SK-N-SH treated with all-trans-retinoic acid at 6 μM for 48 hours (cell line): ENCODE measurements around the gene KIF11.

Source experiments
- ATAC-seq: fragments of 200-7000 bp; cut with Tn5 transposase; 3 replicates; pipeline ENCODE4 v1.9.1; 2020; ENCODE audit warnings: mild to moderate bottlenecking, moderate library complexity
- ARNTL ChIP-seq: fragments of 450-650 bp; formaldehyde crosslinking; IDR thresholded peaks from 2 replicates; pipeline ENCODE4 v1.5.0; 2020; ENCODE audit warnings: low read depth, mild to moderate bottlenecking, moderate library complexity, borderline replicate concordance
- BACH2 ChIP-seq: fragments of 250-450 bp; sonication (Bioruptor Pico); IDR thresholded peaks from 2 replicates; pipeline ENCODE4 v1.9.0; 2021; ENCODE audit warnings: mild to moderate bottlenecking, borderline replicate concordance
- CSDC2 ChIP-seq: fragments of 250-450 bp; sonication (Bioruptor Pico); IDR thresholded peaks from 2 replicates; pipeline ENCODE4 v1.5.0; 2020; ENCODE audit warnings: mild to moderate bottlenecking, moderate library complexity
- CSRNP3 ChIP-seq: fragments of 250-450 bp; sonication (Bioruptor Pico); IDR thresholded peaks from 2 replicates; pipeline ENCODE4 v1.5.1; 2021; ENCODE audit warnings: mild to moderate bottlenecking, moderate library complexity
- ESRRG ChIP-seq: fragments of 250-450 bp; sonication (Bioruptor Pico); IDR thresholded peaks from 2 replicates; pipeline ENCODE4 v1.6.1; 2021; ENCODE audit warnings: mild to moderate bottlenecking
- GLIS3 ChIP-seq: fragments of 250-450 bp; sonication (Bioruptor Pico); IDR thresholded peaks from 2 replicates; pipeline ENCODE4 v1.5.0; 2020; ENCODE audit warnings: mild to moderate bottlenecking, moderate library complexity
- ISL1 ChIP-seq: fragments of 250-450 bp; sonication (Bioruptor Pico); IDR thresholded peaks from 2 replicates; pipeline ENCODE4 v2.1.2; 2022; ENCODE audit warnings: mild to moderate bottlenecking, moderate library complexity
- PPARA ChIP-seq: fragments of 250-450 bp; sonication (Bioruptor Pico); IDR thresholded peaks from 2 replicates; pipeline ENCODE4 v1.5.0; 2020; ENCODE audit warnings: mild to moderate bottlenecking, borderline replicate concordance
- RARB ChIP-seq: fragments of 250-450 bp; sonication (Bioruptor Pico); IDR thresholded peaks from 2 replicates; pipeline ENCODE4 v1.8.0; 2021; ENCODE audit warnings: mild to moderate bottlenecking, moderate library complexity
- SNAI2 ChIP-seq: fragments of 250-450 bp; sonication (Bioruptor Pico); IDR thresholded peaks from 2 replicates; pipeline ENCODE4 v1.5.0; 2020; ENCODE audit warnings: mild to moderate bottlenecking, moderate library complexity
- TCF4 ChIP-seq: fragments of 250-450 bp; sonication (Bioruptor Pico); IDR thresholded peaks from 2 replicates; pipeline ENCODE4 v1.8.0; 2021; ENCODE audit warnings: mild to moderate bottlenecking, moderate library complexity, borderline replicate concordance
- TOX ChIP-seq: fragments of 250-450 bp; sonication (Bioruptor Pico); IDR thresholded peaks from 2 replicates; pipeline ENCODE4 v1.8.0; 2021; ENCODE audit warnings: mild to moderate bottlenecking, moderate library complexity, borderline replicate concordance
- ZC3H10 ChIP-seq: fragments of 250-450 bp; sonication (Bioruptor Pico); IDR thresholded peaks from 2 replicates; pipeline ENCODE4 v1.5.1; 2021; ENCODE audit warnings: mild to moderate bottlenecking, moderate library complexity
- ZFP3 ChIP-seq: fragments of 250-450 bp; sonication (Bioruptor Pico); IDR thresholded peaks from 2 replicates; pipeline ENCODE4 v1.5.0; 2020; ENCODE audit warnings: mild to moderate bottlenecking, moderate library complexity
- ZFP30 ChIP-seq: fragments of 450-650 bp; formaldehyde crosslinking; IDR thresholded peaks from 2 replicates; pipeline ENCODE4 v1.5.0; 2022; ENCODE audit warnings: mild to moderate bottlenecking, moderate library complexity
- ZNF565 ChIP-seq: fragments of 450-650 bp; formaldehyde crosslinking; conservative IDR thresholded peaks from 2 replicates; pipeline ENCODE4 v1.5.0; 2020; ENCODE audit warnings: low read depth, mild to moderate bottlenecking, moderate library complexity
- ZNF70 ChIP-seq: fragments of 450-650 bp; formaldehyde crosslinking; IDR thresholded peaks from 2 replicates; pipeline ENCODE4 v1.5.0; 2020; ENCODE audit warnings: mild to moderate bottlenecking, moderate library complexity
- ZNF8 ChIP-seq: fragments of 450-650 bp; formaldehyde crosslinking; IDR thresholded peaks from 2 replicates; pipeline ENCODE4 v1.5.0; 2020; ENCODE audit warnings: mild to moderate bottlenecking, moderate library complexity
- TF ChIP-seq, protein P1 (sequence below): fragments of 250-450 bp; sonication (Bioruptor Pico); IDR thresholded peaks from 2 replicates; pipeline ENCODE4 v1.5.0; 2020; ENCODE audit warnings: mild to moderate bottlenecking, moderate library complexity
- TF ChIP-seq, protein P2 (sequence below): fragments of 250-450 bp; sonication (Bioruptor Pico); IDR thresholded peaks from 2 replicates; pipeline ENCODE4 v1.8.0; 2020; ENCODE audit warnings: mild to moderate bottlenecking, moderate library complexity, borderline replicate concordance
- TF ChIP-seq, protein P3 (sequence below): fragments of 250-450 bp; sonication (Bioruptor Pico); IDR thresholded peaks from 2 replicates; pipeline ENCODE4 v1.8.0; 2021; ENCODE audit warnings: low read depth, mild to moderate bottlenecking, moderate library complexity, borderline replicate concordance

KIF11 gene

DNA sequence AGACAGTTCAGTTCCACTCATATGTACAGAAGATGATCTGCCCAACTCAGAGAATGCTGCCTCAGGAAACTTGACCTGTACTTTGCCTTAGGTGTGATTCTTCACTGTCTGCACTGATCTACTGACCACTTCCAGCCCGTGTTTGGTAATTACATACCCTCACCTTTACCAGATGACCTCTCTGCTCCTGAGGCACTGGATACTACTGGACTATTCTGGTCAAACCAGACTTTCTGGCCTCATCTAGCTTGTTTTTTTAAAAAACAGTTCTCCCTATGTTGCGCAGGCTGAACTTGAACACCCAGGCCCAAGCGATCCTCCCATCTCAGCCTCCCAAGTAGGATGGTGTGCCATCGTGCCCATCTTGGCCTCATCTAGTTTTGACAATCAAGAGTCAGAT is 45.3 kb upstream of the KIF11 start:
- TF ChIP-seq ZNF565 (no peak), TCF4 (CRISPR knock-in tag) (no peak), ARNTL (CRISPR knock-in tag) (no peak), ZC3H10 (CRISPR knock-in tag) (no peak), BACH2 (no peak), ISL1 (CRISPR knock-in tag) (no peak), TOX (CRISPR knock-in tag) (no peak), RARB (CRISPR knock-in tag) (no peak), GLIS3 (CRISPR knock-in tag) (no peak), ZNF70 (CRISPR knock-in tag) (no peak), CSDC2 (CRISPR knock-in tag) (no peak), ZFP30 (CRISPR knock-in tag) (no peak), ZNF8 (CRISPR knock-in tag) (no peak)
- TF ChIP-seq, protein P1, sequence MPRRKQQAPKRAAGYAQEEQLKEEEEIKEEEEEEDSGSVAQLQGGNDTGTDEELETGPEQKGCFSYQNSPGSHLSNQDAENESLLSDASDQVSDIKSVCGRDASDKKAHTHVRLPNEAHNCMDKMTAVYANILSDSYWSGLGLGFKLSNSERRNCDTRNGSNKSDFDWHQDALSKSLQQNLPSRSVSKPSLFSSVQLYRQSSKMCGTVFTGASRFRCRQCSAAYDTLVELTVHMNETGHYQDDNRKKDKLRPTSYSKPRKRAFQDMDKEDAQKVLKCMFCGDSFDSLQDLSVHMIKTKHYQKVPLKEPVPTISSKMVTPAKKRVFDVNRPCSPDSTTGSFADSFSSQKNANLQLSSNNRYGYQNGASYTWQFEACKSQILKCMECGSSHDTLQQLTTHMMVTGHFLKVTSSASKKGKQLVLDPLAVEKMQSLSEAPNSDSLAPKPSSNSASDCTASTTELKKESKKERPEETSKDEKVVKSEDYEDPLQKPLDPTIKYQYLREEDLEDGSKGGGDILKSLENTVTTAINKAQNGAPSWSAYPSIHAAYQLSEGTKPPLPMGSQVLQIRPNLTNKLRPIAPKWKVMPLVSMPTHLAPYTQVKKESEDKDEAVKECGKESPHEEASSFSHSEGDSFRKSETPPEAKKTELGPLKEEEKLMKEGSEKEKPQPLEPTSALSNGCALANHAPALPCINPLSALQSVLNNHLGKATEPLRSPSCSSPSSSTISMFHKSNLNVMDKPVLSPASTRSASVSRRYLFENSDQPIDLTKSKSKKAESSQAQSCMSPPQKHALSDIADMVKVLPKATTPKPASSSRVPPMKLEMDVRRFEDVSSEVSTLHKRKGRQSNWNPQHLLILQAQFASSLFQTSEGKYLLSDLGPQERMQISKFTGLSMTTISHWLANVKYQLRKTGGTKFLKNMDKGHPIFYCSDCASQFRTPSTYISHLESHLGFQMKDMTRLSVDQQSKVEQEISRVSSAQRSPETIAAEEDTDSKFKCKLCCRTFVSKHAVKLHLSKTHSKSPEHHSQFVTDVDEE (CRISPR knock-in tag): no peak
- TF ChIP-seq, protein P2, sequence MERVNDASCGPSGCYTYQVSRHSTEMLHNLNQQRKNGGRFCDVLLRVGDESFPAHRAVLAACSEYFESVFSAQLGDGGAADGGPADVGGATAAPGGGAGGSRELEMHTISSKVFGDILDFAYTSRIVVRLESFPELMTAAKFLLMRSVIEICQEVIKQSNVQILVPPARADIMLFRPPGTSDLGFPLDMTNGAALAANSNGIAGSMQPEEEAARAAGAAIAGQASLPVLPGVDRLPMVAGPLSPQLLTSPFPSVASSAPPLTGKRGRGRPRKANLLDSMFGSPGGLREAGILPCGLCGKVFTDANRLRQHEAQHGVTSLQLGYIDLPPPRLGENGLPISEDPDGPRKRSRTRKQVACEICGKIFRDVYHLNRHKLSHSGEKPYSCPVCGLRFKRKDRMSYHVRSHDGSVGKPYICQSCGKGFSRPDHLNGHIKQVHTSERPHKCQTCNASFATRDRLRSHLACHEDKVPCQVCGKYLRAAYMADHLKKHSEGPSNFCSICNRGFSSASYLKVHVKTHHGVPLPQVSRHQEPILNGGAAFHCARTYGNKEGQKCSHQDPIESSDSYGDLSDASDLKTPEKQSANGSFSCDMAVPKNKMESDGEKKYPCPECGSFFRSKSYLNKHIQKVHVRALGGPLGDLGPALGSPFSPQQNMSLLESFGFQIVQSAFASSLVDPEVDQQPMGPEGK (CRISPR knock-in tag): no peak
- TF ChIP-seq, protein P3, sequence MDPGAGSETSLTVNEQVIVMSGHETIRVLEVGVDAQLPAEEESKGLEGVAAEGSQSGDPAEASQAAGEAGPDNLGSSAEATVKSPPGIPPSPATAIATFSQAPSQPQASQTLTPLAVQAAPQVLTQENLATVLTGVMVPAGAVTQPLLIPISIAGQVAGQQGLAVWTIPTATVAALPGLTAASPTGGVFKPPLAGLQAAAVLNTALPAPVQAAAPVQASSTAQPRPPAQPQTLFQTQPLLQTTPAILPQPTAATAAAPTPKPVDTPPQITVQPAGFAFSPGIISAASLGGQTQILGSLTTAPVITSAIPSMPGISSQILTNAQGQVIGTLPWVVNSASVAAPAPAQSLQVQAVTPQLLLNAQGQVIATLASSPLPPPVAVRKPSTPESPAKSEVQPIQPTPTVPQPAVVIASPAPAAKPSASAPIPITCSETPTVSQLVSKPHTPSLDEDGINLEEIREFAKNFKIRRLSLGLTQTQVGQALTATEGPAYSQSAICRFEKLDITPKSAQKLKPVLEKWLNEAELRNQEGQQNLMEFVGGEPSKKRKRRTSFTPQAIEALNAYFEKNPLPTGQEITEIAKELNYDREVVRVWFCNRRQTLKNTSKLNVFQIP (CRISPR knock-in tag): no peak

DNA sequence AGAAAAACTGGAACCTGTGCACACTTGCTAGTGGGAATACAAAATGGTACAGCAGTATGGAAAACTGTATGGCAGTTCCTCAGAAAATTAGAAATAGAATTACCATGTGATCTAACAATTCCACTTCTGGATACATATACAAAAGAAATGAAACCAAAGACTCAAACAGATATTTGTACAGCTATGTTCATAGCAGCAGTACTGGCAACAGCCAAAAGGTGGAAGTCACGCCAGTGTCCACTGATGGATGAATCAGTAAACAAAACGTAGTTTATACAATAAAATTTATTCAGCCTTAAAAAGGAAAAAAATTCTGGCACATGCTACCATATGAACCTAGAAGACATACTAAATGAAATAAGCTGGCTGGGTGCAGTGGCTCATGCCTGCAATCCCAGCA is 42.0 kb upstream of the KIF11 start:
- no peak for ATAC-seq
- TF ChIP-seq ESRRG (CRISPR knock-in tag) (no peak), ZNF70 (CRISPR knock-in tag) (no peak), ARNTL (CRISPR knock-in tag) (no peak), TOX (CRISPR knock-in tag) (no peak), ZFP3 (CRISPR knock-in tag) (no peak), ZC3H10 (CRISPR knock-in tag) (no peak), ZFP30 (CRISPR knock-in tag) (no peak), SNAI2 (no peak)
- TF ChIP-seq, protein P1 (CRISPR knock-in tag): no peak

More for the DNA sequence above, 45.3 kb upstream of the KIF11 start:
- ATAC-seq: no peak

DNA sequence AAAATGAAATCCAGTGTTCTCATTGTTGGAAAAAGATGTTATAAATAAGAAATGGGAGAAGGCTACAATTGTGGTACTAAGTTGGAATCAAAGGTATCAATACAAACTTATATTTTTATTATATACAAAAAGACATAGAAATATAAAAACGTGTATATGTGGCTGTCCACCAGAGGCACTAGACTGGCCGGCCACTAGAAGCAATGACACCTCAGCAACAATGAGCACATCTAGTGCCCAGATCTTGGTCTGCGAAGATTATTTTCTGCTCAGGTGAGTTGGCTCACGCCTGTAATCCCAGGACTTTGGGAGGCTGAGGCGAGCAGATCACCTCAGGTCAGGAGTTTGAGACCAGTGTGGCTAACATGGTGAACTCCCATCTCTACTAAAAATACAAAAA is 40.6 kb upstream of the KIF11 start:
- no peak for ATAC-seq
- no peak for TF ChIP-seq CSRNP3 (CRISPR knock-in tag)
- TF ChIP-seq ESRRG (CRISPR knock-in tag): no peak
- no peak for TF ChIP-seq ZFP3 (CRISPR knock-in tag)
- TF ChIP-seq PPARA (CRISPR knock-in tag): no peak
- TF ChIP-seq TOX (CRISPR knock-in tag): no peak
- TF ChIP-seq ZNF8 (CRISPR knock-in tag): no peak
- TF ChIP-seq, protein P3 (CRISPR knock-in tag): no peak
- TF ChIP-seq SNAI2: no peak
- TF ChIP-seq GLIS3 (CRISPR knock-in tag): no peak
- TF ChIP-seq ZFP30 (CRISPR knock-in tag): no peak
- TF ChIP-seq ZNF565: no peak
- TF ChIP-seq ISL1 (CRISPR knock-in tag): no peak
